Stimulated activated CD4-positive, alpha-beta T cell treated with anti-CD3 and anti-CD28 coated beads, Interleukin-12 subunit alpha, Interleukin-12 subunit beta, amount 100 ng/mL, for 4 hours (primary cell): Measurements from ENCODE around the gene DYSF.

Experiments used
- DNase-seq: peaks from one replicate; pipeline ENCODE4 v3.0.0-alpha.2; 2020

The DYSF gene

DNA sequence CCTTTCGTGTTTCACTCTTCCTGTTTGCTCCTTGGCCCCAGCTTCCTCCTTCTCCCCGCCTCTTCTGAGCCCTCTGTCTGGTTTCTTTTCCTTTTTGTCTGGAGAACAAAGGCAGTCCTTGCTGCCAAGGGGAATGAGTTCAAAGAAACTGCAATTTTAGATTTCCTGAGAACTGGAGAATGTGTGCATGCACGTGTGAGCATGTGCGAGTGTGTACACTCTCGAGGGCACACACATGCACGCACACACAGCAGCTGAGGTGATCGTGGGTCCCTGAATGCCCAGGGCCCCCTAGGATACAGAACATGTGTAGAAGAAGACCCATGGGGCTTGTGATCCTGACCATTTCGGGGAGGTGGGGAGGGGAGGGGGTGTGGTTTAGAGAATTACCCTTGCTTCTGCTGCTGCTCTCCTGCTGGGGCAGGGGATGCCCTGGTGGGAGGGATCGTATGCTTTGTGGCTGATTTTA lies 151.8 kb downstream of the DYSF start:
- no peak for DNase-seq

DNA sequence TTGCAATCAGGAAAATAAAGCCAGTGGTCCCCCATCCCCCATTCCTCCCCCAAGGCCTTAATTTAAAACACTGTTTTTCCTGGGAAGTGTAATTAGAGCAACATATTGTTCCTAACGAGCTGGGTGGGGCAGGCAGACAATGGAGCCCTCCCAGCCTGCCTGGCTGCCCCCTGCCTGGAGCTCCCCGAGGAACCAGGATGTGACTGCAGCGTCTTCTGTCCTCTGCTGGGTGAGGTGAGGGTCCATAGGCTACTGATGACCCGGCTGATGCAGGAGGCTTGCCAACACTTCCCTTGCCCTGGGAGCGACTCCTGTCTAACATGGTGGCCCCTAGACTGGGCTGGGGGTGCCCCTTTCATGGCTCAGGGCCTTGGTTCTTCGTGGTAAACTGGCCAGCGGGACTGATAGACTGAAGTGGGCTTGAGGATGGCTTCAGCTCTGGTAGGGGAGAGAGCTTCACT lies 152.4 kb downstream of the DYSF start:
- DNase-seq: no peak

DNA sequence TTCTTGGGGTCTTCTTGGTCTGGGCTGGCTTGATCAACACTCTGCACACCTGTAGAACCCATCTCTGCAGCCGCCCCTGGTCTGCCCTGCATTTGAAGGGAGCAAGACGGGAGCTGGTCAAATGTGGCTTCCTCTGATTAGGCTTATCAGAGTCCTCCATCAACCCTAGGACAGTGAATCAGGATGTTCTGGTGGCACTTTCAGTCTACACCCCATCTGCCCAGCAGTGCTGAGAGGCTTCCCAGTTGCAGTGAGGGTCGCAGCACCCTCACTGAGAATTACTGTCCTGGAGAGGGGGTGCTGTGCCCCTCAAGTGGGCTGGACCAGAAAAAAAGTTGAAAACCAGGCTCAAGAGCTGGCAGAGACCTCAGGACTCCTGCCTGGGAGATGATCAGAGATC lies 152.9 kb downstream of the DYSF start:
- DNase-seq: no peak

DNA sequence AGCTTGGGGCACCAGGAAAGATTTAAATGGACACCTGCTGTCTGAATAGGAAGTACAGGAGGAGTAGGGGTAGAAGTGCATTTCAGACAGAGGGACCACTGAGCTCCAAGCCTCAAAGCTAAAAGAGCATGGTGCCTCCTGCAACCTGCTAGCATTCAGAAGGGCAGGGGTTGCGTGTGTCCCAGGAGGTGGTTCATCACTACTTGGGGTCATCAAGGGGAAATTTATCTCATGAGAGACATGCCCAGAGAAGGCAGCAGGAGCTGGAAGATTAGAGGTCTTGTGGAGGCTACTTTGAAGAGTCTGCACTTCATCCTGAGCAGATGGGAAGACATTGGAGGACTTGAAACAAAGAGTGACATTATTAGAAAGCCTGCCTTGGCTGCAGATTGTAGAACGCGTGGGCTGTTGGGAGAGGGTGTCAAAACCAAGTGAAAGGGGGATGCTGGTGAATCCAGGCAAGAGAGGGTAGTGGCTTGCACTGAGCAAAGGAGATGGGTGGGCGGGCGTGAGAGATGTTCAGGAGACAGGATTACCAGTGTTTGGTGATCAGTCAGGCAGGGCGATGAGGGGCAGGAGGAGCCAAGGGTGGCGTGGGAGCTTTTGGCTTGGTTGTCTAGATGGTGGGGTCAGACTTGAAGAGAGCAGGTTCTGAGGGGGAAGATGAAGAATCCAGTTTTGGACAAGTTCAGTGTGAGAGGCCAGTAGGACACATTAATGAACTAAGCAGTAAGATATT lies 154.0 kb downstream of the DYSF start:
- no peak for DNase-seq

DNA sequence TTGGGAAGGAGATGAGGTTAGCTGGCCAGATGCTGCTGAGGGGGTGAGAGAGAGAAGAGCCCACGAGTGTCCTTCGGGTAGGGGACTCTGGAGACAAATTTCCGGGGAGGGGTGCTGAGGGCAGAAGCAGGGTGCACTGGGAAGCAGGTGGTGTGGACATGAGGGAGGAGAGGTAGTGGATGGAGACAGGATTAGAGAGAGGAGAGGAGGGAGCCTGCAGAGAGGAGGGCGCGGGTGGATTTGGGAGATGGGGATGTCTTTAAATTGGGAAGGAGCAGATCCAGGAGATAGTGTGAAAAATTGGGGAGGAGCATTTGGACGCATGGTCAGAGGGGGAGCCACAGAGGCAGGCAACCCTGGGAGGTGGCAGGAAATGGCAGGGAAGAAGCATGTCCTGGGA lies 154.7 kb downstream of the DYSF start:
- DNase-seq: no peak

DNA sequence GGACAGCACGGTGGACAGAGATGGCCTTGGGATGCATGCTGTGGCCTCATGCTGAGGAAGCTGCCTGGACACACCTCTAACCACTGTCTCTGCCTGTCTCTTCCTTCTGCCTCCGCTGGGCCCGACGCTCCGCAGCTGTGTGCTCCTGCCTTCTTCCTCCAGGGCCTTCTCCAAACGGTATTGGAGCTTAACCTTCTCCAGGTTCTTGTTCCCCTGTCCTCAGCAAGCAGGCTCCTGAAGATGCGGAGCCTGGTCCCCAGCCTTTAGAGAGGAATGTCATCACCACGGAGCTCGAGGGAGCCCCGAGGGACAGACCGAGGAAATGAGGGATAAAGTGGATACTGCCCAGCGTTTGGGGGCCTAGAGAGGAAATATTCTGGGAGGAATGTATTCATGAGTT lies 155.1 kb downstream of the DYSF start:
- DNase-seq: no peak

DNA sequence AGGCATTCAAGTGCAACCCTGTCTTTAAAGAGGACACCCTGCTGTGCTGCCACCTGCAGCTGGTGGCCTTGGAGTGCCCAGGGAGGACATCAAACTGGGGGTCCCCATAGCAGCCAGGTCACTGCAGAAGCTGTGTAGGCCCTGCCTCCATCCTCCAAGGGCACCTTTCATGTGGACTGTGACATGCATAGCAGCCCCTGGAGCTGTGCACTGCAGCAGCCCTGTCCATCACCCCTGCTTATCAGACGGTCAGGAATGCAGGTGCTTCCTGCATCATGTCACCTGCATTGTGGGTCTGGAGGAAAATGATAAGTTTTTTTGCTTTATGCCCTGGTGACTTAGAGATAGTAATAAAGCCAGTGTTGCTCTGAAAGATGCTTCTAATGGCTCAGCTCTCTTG lies 155.7 kb downstream of the DYSF start:
- DNase-seq: no peak

DNA sequence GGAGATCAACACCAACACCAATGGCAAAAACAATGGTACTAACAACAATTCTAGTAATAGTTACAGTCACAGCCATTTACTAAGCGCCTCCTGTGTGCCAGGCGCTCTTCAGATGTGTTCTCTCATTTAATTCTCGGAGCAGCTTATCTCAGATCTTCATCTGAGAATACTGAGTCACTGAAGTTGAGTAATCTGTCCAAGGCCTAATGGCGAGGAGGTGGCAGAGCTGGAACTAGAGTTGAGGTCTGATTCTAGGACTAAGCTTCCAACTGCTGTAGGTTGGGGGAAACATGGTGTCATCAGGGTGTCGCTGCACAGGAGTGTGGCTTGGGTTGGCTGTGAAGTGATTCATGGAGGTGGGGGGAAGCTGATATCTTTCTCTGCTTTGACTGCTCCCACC lies 156.1 kb downstream of the DYSF start:
- no peak for DNase-seq

DNA sequence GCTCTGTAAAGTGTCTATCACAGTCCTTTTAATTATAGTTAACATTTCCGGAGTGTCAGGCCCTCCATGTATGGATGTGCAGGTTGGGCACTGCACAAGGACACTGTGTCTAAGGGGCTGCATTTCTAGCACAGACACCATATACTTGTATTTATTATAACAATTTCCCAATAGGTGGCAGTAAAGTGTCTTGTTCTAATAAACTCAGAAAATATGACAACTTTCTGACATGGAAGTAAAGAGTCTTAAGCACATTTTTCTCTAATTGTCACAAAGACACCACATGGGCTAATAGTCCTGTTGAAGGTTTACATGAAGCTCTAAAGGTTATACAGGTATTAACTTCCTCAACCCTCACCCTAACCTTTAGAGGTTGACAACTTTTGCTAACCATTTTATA lies 156.6 kb downstream of the DYSF start:
- no peak for DNase-seq

DNA sequence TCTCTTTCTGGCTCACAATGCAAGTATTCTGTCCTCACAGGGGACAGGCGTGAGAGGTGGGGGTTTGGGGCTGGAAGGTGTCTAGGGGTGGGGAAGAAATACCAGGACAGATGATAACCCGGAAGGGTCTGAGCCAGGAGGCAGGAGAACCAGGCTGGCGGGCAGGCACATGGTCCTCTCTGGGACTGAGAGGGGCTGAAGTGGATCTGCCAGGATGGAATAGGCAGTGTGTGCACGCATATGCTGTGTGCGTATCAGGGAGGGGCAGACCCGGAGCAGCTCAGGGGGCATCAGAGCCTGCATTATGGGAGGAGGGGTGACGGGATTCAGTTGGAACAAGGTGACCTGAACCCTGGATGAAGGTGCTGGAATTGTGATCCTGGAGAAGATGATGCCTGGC lies 157.3 kb downstream of the DYSF start:
- DNase-seq: no peak

DNA sequence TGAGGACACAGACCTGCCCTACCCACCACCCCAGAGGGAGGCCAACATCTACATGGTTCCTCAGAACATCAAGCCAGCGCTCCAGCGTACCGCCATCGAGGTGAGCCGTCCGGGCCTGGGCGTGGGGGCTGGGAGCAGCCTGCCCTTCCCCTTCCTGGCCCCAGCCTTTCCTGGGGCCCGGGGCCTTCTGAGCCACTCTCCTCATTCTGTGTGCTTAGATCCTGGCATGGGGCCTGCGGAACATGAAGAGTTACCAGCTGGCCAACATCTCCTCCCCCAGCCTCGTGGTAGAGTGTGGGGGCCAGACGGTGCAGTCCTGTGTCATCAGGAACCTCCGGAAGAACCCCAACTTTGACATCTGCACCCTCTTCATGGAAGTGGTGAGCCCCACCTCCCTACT lies 157.9 kb downstream of the DYSF start:
- DNase-seq: no peak

DNA sequence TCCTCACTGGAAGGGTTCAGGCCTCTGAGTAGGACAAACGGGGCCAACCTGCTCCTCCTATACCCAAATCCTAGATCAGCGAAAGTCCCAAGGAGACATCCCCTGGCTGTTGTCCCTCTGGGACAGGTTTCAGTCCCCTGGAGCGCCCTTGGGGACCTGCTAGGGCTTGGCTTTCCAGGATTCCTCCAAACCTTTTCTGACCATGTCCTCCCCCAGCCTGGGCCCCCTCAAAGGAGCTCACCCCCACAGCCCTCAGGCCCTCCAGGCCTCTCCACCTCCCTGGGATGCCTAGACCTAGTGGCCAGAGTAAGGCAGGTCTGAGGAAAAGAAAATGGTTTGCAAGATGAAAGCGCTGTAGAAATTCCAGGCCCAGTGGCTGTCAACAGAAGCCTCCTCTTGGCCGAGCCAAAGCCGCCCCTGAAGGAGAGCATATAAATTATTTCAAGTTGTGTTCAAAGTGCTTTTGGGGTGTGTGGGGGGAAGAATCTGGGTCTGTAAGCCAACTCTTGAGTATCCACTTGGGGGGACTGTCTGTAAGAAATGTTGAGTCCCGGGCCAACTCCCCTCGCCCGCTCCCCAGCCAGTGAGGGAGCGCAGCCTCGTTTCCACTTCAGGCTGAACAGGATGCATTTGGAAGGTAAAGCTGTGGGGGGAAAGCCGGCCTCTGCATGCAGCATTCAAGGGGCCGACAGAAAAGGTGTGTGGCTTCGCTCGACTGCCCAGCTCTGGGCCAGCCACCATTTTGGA lies 158.6 kb downstream of the DYSF start:
- no peak for DNase-seq

DNA sequence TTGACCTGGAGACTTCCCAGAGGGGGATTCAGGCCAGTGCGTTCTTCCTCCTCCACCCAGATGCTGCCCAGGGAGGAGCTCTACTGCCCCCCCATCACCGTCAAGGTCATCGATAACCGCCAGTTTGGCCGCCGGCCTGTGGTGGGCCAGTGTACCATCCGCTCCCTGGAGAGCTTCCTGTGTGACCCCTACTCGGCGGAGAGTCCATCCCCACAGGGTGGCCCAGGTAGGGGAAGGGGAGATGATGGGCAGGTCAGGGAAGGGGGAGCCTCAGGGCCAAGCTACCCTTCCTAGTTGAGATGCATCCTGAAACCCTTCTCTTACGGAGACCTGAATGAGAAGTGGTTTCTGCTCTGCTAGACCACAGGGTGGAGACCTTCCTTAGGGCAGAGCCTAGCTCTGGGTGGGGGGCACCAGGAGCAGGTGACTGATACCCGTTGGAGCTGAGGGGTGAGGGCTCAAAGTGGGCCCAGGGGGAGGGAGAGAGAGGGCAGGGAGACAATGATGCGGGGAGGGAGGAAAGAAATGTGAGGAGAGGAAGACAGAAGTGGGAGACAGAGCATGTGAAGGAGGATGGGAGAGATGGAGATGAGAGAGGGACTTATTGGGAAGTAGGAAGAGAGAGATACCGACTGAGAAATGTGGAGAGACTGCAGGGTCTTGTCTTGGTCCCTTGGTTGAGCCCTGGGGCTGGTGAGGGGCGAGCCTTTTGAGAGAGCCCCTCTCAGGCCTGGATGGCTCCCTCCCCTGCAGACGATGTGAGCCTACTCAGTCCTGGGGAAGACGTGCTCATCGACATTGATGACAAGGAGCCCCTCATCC lies 159.4 kb downstream of the DYSF start:
- DNase-seq: no peak

DNA sequence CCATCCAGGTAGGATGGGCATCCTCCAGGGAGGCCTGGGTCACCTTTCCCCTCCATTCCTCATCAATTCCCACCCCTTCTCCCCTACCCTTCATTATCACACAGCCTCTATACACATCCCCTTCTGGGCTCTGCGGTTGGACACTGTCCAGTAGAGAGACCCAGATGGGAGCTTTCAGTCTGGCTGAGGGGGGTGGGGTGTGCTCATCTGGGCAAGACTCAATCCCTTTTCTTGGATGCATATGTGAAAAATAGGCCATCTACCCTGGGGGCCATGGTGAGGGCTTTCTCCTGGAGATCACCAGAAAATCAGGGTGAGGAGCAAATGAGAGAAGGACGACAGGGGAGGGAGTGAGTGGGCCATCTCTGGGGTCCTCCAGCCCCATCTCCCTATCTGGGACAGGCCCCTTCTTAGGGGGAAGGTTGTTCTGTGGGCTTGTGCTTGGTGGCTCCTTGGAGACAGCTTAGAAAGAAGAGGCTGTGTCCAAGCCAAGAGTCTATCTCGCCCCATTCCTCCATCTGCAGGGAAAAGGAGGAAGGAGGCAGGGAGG lies 160.1 kb downstream of the DYSF start:
- no peak for DNase-seq

DNA sequence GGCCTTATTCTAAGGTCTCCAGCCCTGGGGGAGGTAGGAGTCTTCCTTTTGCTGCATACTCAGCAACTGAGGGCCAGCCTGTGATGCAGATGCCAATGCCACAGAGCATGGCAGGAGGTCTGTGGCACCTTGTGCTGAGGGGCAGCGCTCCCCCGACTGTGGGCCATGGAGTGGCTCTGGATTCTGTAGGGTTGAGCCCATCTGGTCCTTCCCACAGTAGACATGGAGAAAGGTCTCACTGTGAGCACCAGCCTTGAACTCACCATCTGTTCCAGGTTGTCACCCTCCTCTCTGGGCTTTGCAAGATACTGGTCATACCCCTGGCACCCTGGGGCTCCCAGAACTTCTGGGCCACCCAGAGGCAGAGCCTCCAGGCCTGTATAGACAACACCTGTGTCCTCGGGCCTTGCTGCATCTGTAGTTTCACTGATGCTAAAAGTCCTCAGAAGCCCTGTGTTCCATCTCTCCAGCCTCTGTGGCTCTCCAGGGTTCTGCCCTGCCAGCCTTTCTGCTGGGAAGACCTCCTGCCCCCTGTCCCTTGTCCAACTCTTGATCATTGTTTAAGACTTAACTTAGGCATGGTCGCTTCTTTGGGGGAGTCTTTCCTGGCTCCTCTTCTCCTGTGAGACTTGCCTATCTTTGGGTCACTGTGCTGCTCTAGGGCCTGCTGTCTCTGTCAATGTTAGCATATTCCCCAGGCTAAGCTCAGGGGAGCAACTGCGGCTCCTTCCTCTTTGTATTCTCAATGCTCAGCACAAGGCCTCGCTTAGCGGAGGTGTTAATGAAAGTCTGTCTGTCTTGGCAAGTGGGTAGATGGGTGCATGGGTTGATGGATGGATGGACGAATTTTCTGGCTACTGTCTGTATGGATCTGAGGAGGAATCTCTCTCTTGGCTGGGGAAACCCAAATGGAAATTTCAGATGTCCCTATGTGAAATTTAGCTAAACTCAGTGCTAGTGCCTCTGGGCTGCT lies 160.9 kb downstream of the DYSF start:
- DNase-seq: no peak

DNA sequence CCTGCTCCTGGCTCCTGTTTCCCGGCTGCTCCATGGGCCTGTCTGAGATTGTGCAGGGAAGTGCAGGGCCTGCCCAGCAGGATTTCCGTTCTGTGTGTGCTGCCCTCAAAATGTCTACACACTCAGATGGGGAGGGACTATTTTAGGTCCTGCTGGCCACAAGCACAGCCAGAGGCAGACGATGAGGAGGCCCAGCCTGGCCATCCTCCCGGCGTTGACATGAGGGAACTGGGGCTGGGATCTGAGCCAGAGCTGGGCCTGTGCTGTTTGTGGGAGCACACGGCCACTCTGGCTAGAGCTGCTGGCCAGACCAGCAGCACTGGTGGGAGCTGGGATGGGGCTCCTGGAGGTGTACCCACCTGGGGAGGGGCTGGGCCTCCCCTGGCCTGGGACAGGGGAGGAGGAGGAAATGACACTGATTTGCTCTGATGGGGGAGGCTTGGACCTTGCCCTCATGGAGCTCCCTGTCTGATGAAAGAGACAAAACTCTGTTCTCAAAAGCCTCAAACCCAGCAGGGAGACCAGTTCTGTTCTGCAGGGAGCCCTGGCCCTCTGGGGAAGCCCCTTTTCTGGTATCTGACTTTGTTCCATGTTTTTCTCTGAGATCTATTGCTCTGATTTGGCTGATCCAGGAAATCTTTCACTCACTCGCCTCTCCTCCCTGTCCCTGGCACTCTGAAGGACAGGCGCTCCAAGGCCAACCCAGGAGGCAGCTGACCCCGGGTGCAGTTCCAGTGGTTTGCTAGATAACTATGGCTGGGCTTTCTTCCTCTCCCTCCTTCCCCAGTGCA lies 161.8 kb downstream of the DYSF start:
- DNase-seq: no peak

DNA sequence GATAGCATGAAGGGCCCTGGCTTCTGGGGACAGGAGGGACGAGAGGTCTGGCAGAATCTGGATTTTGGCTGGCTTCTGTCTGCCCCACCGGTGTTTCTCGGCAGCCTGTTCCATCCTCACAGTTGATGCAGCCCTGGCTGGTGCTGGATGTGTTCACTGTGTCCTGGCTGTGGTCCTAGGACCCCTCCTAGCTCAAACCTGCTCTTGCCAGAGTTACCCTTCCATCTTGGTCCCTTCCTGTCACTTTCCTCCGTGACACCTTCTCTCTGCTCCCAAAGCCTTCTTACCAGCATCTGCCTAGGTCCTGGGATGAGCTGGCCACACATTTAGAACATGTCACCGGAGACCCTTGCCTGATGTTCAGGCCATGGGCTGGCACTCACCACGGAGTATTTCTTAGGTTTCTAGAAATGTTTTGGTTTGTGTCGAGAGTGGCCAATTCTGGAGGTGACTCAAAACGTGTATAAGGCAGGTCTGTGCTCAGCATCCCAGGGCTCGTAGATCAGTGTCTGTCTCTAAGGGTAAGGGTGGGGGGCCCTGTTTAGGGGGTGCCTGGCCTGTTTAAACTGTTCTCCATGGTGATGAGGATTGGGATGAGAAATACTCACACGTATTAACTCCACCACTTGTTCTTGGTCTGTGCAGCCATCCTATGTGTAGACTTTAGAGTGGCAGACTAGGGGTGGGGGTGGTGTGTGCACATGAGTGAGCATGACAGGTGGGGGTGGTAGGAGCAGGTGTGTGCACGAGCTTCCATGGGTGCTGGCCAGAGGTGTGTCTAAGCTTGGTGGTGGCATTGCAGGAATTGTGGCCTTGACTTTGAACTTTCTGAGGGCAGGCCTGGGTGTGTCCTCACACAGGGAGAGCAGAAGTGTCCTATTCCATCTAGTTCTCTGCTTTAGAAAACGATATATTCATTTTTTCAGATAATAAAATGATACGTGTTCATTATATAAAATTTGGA lies 162.7 kb downstream of the DYSF start:
- DNase-seq: no peak

DNA sequence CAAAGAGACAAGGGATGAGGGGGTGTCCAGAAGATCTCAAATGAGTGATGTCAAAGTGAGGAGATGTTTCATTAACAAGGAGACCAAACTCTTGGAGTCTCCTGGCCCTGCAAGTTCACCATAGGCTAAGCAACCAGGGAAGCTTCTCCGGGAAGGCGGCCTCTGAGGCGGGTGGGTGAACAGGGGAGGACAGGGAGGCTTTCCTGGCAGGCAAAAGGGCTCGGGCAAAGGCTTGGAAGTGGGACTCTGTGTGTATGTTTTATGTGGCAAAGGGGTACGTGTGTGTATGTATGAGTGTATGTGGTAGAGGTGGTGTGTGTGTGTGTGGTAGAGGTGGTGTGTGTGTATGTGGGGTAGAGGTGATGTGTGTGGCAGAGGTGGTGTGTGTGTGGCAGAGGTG lies 163.9 kb downstream of the DYSF start:
- DNase-seq: no peak

DNA sequence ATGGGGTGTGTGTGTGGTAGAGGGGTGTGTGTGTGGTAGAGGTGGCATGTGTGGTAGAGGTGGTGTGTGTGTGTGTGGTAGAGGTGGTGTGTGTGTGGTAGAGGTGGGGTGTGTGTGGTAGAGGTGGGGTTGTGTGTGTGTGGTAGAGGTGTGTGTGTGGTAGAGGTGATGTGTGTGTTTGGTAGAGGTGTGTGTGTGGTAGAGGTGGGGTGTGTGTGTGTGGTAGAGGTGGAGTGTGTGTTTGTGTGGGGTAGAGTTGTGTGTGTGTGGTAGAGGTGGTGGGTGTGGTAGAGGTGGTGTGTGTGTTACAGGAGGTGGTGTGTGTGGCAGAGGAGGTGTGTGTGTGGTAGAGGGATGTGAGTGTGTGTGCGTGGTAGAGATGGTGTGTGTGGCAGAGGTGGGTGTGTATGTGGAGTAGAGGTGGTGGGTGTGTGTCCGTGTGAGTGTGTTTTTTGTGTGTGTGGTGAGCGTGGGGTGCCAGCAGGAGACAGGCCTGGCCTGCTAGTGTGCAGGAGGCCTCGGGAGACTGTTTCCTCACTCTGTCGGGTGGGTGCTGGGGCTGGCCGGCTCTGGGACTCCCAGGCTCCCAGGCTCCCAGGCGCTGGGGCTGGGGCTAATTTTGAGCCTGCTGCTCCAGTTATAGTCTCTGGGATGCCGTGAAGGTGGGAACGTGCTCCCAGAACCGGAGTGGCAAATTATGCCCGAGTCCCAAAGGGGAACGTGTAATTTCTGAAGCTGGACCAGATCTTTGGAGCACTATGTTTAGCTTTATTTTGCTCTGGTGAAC lies 165.2 kb downstream of the DYSF start:
- DNase-seq: no peak
